IPS-18a (cell line): Measurements from ENCODE around the gene RAPGEF3.

ENCODE experiments used
- H3K27ac ChIP-seq: one replicate; pipeline ENCODE4 v1.5.1; 2013; ENCODE audit warnings: low read length
- H3K27me3 ChIP-seq: one replicate; pipeline ENCODE4 v1.6.1; 2013; ENCODE audit warnings: mild to moderate bottlenecking, low read length; ENCODE audit not compliant: control insufficient read depth, insufficient read depth
- H3K36me3 ChIP-seq: one replicate; pipeline ENCODE4 v1.6.1; 2013; ENCODE audit warnings: low read depth, low read length; ENCODE audit not compliant: control insufficient read depth
- H3K4me1 ChIP-seq: one replicate; pipeline ENCODE4 v1.6.1; 2013; ENCODE audit warnings: low read depth, low read length; ENCODE audit not compliant: control insufficient read depth
- H3K4me3 ChIP-seq: one replicate; pipeline ENCODE4 v1.5.1; 2013; ENCODE audit warnings: low read length
- H3K9ac ChIP-seq: one replicate; pipeline ENCODE4 v1.6.1; 2013; ENCODE audit warnings: mild to moderate bottlenecking, low read length, moderate library complexity
- H3K9me3 ChIP-seq: one replicate; pipeline ENCODE4 v1.6.1; 2013; ENCODE audit warnings: low read depth, low read length; ENCODE audit not compliant: control insufficient read depth

RAPGEF3 gene

GRCh38 chr12:47733142-47733541 lies 25.5 kb downstream of the RAPGEF3 start:
- Histone ChIP-seq H3K4me1 (peaks cover 17% of the 10 kb centered on the region), H3K27ac (no peak overlapping the region), H3K9ac (no peak overlapping the region), H3K36me3 (no peaks in the 10 kb centered on the region), H3K27me3 (no peaks in the 10 kb centered on the region), H3K4me3 (no peak overlapping the region), H3K9me3 (no peaks in the 10 kb centered on the region)

DNA sequence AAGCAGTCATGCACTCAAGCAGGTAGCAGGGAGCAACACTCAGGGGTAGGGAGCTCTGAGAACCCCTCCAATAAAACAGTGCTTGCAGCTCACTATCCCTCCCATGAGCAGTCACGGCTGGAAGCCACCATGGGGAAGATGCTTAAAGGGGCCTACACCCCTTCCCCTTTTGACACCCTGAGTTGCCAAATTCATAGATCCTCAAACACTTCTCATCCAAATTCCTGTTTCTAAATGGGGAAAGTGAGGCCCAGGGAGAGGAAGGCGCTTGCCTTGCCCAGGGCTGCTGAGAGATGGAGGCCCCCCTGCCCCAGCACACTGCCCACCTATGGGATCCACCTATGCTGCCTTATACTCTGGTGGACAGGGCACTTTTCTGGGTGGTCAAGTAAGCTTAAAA lies 26.2 kb downstream of the RAPGEF3 start:
- Histone ChIP-seq H3K9ac (no peak overlapping the region), H3K27me3 (no peaks in the 10 kb centered on the region), H3K27ac (no peak overlapping the region), H3K4me3 (no peak overlapping the region), H3K9me3 (no peaks in the 10 kb centered on the region), H3K36me3 (no peaks in the 10 kb centered on the region), H3K4me1 (peaks cover 17% of the 10 kb centered on the region)

DNA sequence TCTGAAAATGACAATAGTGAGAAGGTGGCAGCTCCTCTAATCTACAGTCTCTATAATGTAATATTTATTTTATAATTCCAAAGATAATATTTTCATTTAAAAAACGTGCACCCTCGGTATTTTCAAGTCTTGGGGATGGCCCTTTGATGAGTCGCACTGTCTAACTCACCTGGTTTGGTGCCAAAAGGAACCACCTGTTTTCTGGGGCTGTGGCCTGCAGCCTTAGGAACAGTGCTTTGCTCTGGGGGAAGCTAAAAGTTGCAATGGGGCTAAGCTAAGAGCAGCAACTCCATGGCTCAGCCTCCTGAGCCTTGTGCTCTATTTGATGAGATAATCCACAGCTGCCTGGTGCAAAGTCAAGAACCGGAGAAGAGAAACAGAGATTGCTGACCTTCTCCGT lies 27.0 kb downstream of the RAPGEF3 start:
- H3K36me3 ChIP-seq = no peaks in the 10 kb centered on the region
- H3K4me1 ChIP-seq = peaks cover 17% of the 10 kb centered on the region
- H3K27ac ChIP-seq = no peak overlapping the region

GRCh38 chr12:47730341-47730744 lies 28.3 kb downstream of the RAPGEF3 start:
- Histone ChIP-seq H3K9ac (no peak overlapping the region), H3K36me3 (no peaks in the 10 kb centered on the region), H3K9me3 (no peaks in the 10 kb centered on the region), H3K27me3 (no peaks in the 10 kb centered on the region), H3K4me3 (no peak overlapping the region), H3K4me1 (peaks cover 15% of the 10 kb centered on the region), H3K27ac (no peak overlapping the region)

More for the DNA sequence above, 27.0 kb downstream of the RAPGEF3 start:
- Histone ChIP-seq H3K4me3 (no peak overlapping the region), H3K9ac (no peak overlapping the region), H3K27me3 (no peaks in the 10 kb centered on the region), H3K9me3 (no peaks in the 10 kb centered on the region)

GRCh38 chr12:47729233-47729632 lies 29.4 kb downstream of the RAPGEF3 start:
- Histone ChIP-seq H3K9ac (no peak overlapping the region), H3K4me3 (no peak overlapping the region), H3K27ac (no peak overlapping the region), H3K4me1 (peaks cover 4% of the 10 kb centered on the region), H3K36me3 (no peaks in the 10 kb centered on the region), H3K9me3 (no peaks in the 10 kb centered on the region), H3K27me3 (no peaks in the 10 kb centered on the region)

GRCh38 chr12:47725893-47726292 lies 32.8 kb downstream of the RAPGEF3 start:
- Histone ChIP-seq H3K9ac (no peak overlapping the region), H3K27me3 (no peaks in the 10 kb centered on the region), H3K36me3 (no peaks in the 10 kb centered on the region), H3K4me3 (no peak overlapping the region), H3K4me1 (no peaks in the 10 kb centered on the region), H3K9me3 (no peaks in the 10 kb centered on the region), H3K27ac (no peak overlapping the region)

- H3K4me3 ChIP-seq = no peak within 1 kb of the TSS
- H3K36me3 ChIP-seq = no peaks in the 10 kb centered on the region
- no peaks in the 10 kb centered on the region for H3K9me3 ChIP-seq
- H3K27ac ChIP-seq = no peak within 1 kb of the TSS
- H3K4me1 ChIP-seq = no peaks in the 10 kb centered on the region
- H3K9ac ChIP-seq = no peak within 1 kb of the TSS
- no peaks in the 10 kb centered on the region for H3K27me3 ChIP-seq
These were observed 33.4 kb downstream of the RAPGEF3 start, which contains the start of gene ENDOU for GRCh38 chr12:47725091-47725772. TSS of gene ENDOU (minus strand) at chr12:47725490. CDS start at chr12:47725413, 77 bp downstream.

DNA sequence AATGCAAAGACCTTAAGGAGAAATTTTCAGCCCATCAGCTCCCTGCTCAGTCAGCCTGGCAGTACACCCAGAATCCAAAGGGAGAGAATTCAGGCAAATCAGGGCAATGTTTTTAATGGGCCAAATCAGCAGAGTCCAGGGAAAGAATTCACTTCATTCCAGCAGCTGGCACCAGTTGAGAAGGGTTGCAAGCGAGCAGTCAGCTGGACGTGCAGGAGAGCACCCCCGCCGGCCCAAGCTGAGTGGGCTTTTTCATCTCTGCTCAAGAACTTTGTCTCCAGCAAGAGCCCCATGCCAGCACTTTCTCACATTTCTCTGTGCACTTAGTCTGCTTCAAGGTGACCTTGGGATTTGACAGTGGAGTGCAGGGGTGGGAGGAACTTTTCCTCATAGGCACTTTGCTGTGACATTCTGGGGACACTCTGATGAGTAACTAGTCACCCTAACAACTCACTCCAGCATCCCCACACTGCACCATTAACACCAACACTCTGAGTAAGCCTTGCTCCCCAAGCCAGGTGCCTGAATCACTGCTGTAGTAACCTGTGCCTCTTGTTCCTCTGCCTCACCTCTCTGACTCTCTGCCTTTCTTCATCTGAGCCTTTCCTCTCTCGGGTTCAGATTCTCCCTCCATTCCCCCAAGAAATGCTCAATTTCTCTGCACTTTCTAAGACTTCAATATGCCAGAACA lies 35.6 kb downstream of the RAPGEF3 start:
- Histone ChIP-seq H3K27me3 (no peaks in the 10 kb centered on the region), H3K4me1 (peaks cover 5% of the 10 kb centered on the region), H3K9ac (no peak overlapping the region), H3K9me3 (no peaks in the 10 kb centered on the region), H3K36me3 (no peaks in the 10 kb centered on the region), H3K4me3 (no peak overlapping the region), H3K27ac (no peak overlapping the region)

DNA sequence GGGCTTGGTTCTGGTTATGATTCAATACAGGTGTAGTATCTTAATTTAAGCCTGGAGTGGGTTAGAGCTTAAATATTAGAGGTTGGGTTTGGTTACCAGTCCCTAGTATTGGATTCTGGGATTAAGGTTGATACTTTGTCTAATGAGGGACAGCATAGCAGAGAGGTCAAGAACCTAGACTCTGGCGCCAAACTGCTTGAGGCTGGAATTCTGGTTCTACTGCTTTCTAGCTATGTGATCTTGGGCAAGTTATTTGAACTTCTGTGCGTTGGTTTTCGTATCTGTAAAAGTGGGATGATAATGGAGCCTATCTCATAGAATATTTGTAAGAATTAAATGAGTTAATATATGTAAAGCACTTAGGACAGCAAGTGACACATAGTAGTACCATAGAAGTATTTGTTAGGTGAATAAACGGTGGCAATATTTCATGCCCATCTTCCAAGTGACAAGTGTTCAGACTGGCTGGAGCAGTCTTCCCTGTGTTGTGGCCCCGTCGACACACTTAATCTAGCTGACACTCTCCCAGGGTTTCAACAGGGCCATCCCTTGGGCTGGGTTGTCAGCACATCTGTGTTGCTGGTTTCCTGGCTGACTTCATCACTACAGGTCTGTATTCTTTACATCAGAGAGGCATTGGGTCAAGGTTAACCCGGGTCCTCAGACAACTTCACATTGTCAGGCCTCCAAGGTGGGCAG lies 36.4 kb downstream of the RAPGEF3 start:
- no peak overlapping the region for H3K27ac ChIP-seq
- H3K9me3 ChIP-seq = no peaks in the 10 kb centered on the region
- H3K4me1 ChIP-seq = peaks cover 13% of the 10 kb centered on the region

GRCh38 chr12:47721431-47721973 lies 37.2 kb downstream of the RAPGEF3 start:
- no peaks in the 10 kb centered on the region for H3K9me3 ChIP-seq
- H3K4me3 ChIP-seq = no peak overlapping the region
- H3K9ac ChIP-seq = no peak overlapping the region
- H3K4me1 ChIP-seq = peaks cover 14% of the 10 kb centered on the region
- peaks cover 9% of the 10 kb centered on the region for H3K27me3 ChIP-seq
- no peak overlapping the region for H3K27ac ChIP-seq
- H3K36me3 ChIP-seq = no peaks in the 10 kb centered on the region

More for the DNA sequence above, 36.4 kb downstream of the RAPGEF3 start:
- Histone ChIP-seq H3K27me3 (peaks cover 1% of the 10 kb centered on the region), H3K4me3 (no peak overlapping the region), H3K36me3 (no peaks in the 10 kb centered on the region), H3K9ac (no peak overlapping the region)

- Histone ChIP-seq H3K27me3 (peaks cover 19% of the 10 kb centered on the region), H3K27ac (no peak overlapping the region), H3K9me3 (no peaks in the 10 kb centered on the region), H3K4me1 (peaks cover 14% of the 10 kb centered on the region), H3K36me3 (no peaks in the 10 kb centered on the region), H3K4me3 (no peak overlapping the region), H3K9ac (no peak overlapping the region)
These were observed 40.1 kb downstream of the RAPGEF3 start for GRCh38 chr12:47718531-47718930.
